Measurements from ENCODE around the gene FAM168B. TPM values are rescaled to one million over a fixed set of nuclear protein-coding genes. Genes with fewer than 3 reads are reported as not detected.

FAM168B gene, protein sequence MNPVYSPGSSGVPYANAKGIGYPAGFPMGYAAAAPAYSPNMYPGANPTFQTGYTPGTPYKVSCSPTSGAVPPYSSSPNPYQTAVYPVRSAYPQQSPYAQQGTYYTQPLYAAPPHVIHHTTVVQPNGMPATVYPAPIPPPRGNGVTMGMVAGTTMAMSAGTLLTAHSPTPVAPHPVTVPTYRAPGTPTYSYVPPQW
- polyA plus RNA-seq = 10 to 100 TPM; 25.5 to 78.7 (median 38.0) TPM
- long read RNA-seq, donor 1 = 0 reads
- long read RNA-seq, donor 2, partial matches to known transcripts = 5 of 8 reads
- long read RNA-seq, donor 2, other reads (novel, unspliced or antisense) = 0 of 8 reads
- long read RNA-seq, donor 3, partial matches to known transcripts = 14 of 18 reads
- long read RNA-seq, donor 3, other reads (novel, unspliced or antisense) = 0 of 18 reads
- long read RNA-seq, donor 4 = 0 reads
- long read RNA-seq, donor 5, transcript FAM168B-201 (7 exons, 944 nt) = major isoform, 6 of 6 reads
- long read RNA-seq, donor 5, partial matches to known transcripts = 0 of 6 reads
- long read RNA-seq, donor 5, other reads (novel, unspliced or antisense) = 0 of 6 reads
- long read RNA-seq, donor 6, transcript FAM168B-201 (7 exons, 944 nt) = major isoform, 5 of 11 reads
- long read RNA-seq, donor 6, partial matches to known transcripts = 6 of 11 reads
- long read RNA-seq, donor 6, other reads (novel, unspliced or antisense) = 0 of 11 reads
- long read RNA-seq, donor 7 = 0 reads
- long read RNA-seq, donor 8, partial matches to known transcripts = 0 of 1 reads
- long read RNA-seq, donor 8, other reads (novel, unspliced or antisense) = 0 of 1 reads
- long read RNA-seq, donor 9, full-length matches to known transcripts = 3 of 3 reads
- long read RNA-seq, donor 9, partial matches to known transcripts = 0 of 3 reads
- long read RNA-seq, donor 9, other reads (novel, unspliced or antisense) = 0 of 3 reads
- long read RNA-seq, donor 10, full-length matches to known transcripts = 12 of 27 reads
- long read RNA-seq, donor 10, partial matches to known transcripts = 15 of 27 reads
- long read RNA-seq, donor 10, other reads (novel, unspliced or antisense) = 0 of 27 reads

GRCh38 chr2:131093006-131093695 lies at the start of gene FAM168B:
FAM168B (minus strand) TSS chr2:131093460; CDS start chr2:131082646, 10,814 bp downstream.
- 0% methylated on average over 81 to 107 of the region's 107 CpGs for WGBS, 3 donors
- DNase-seq (peak; percentile 90 to 97), FAIRE-seq (no peak)
- H3K36me3 ChIP-seq (ENCODE audit: control insufficient read depth in 3 of 3, insufficient read depth in 2 of 3, low read depth in 1 of 3, low read length in 3 of 3) = peaks cover 0 to 24% (median 1%) of the 10 kb centered on the region in 3 donors
- no peaks in the 10 kb centered on the region for H3K27me3 ChIP-seq (ENCODE audit: control insufficient read depth in 3 of 3, insufficient read depth in 3 of 3, low read length in 3 of 3)
- peak within 1 kb of the TSS; percentile 69 to 97 (median 86) for H3K4me3 ChIP-seq (ENCODE audit: low read depth in 1 of 3, low read length in 3 of 3)
- H3K9me3 ChIP-seq (ENCODE audit: control insufficient read depth in 2 of 2, insufficient read depth in 1 of 2, low read depth in 1 of 2, low read length in 1 of 2) = no peaks in the 10 kb centered on the region
- H3K27ac ChIP-seq (ENCODE audit: low read depth in 1 of 3, low read length in 2 of 3) = peak within 1 kb of the TSS; percentile 97 to 99 (median 97)
- H3K4me1 ChIP-seq (ENCODE audit: control insufficient read depth in 3 of 3, insufficient read depth in 2 of 3, low read depth in 1 of 3, low read length in 2 of 3) = peaks cover 0 to 7% (median 3%) of the 10 kb centered on the region in 3 donors

DNA sequence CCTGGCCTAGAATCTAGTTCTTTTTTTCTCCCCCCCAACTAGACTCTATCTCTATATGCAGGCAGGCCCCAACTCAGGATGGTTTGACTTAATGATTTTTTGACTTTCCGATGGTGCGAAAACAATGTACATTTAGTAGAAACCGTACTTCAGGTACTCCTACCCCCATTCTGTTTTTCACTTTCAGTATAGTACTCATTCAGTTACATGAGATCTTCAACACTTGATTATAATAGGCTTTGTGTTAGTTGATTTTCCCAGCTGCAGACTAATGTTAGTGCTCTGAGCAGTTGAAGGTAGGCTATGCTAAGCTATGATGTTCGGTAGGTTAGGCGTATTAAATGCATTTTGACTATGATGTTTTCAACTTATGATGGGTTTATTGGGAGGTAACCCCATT lies 49.6 kb upstream of the FAM168B start:
- no peak overlapping the region for H3K4me3 ChIP-seq (ENCODE audit: low read depth in 1 of 3, low read length in 3 of 3)
- no peak overlapping the region for H3K27ac ChIP-seq (ENCODE audit: low read depth in 1 of 3, low read length in 2 of 3)
- WGBS, 3 donors = 93 to 97% (median 94%) methylated on average over 5 of the region's 5 CpGs
- H3K27me3 ChIP-seq (ENCODE audit: control insufficient read depth in 3 of 3, insufficient read depth in 3 of 3, low read length in 3 of 3) = no peaks in the 10 kb centered on the region
- FAIRE-seq = no peak
- no peak for DNase-seq
- H3K9me3 ChIP-seq (ENCODE audit: control insufficient read depth in 2 of 2, insufficient read depth in 1 of 2, low read depth in 1 of 2, low read length in 1 of 2) = no peaks in the 10 kb centered on the region
- H3K4me1 ChIP-seq (ENCODE audit: control insufficient read depth in 3 of 3, insufficient read depth in 2 of 3, low read depth in 1 of 3, low read length in 2 of 3) = no peaks in the 10 kb centered on the region
- H3K36me3 ChIP-seq (ENCODE audit: control insufficient read depth in 3 of 3, insufficient read depth in 2 of 3, low read depth in 1 of 3, low read length in 3 of 3) = peaks cover 10 to 53% (median 42%) of the 10 kb centered on the region in 3 donors

DNA sequence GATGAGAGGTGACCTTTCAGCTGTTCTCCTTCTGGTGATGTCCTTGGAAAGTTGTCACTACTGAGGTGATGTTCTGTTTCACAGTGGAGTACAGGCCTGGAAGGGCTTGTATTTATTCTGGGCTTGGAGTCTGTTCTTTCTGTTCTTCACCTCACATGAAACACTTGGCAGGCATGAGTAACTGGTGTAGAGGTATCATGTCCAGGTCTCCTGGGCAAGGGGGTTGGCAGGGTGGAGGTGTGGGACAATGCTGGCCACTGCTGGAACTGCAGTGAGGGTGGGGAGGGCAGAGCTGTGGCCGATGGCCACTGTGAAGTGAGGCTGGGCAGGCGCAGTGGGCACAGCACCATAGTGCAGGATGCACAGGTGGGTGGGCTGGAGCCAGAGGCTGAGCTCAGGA lies 47.3 kb upstream of the FAM168B start:
- Histone ChIP-seq H3K9me3 (ENCODE audit: control insufficient read depth in 2 of 2, insufficient read depth in 1 of 2, low read depth in 1 of 2, low read length in 1 of 2) (no peaks in the 10 kb centered on the region), H3K36me3 (ENCODE audit: control insufficient read depth in 3 of 3, insufficient read depth in 2 of 3, low read depth in 1 of 3, low read length in 3 of 3) (peaks cover 8 to 48% (median 31%) of the 10 kb centered on the region in 3 donors), H3K27ac (ENCODE audit: low read depth in 1 of 3, low read length in 2 of 3) (no peak overlapping the region), H3K4me1 (ENCODE audit: control insufficient read depth in 3 of 3, insufficient read depth in 2 of 3, low read depth in 1 of 3, low read length in 2 of 3) (no peaks in the 10 kb centered on the region), H3K4me3 (ENCODE audit: low read depth in 1 of 3, low read length in 3 of 3) (no peak overlapping the region), H3K27me3 (ENCODE audit: control insufficient read depth in 3 of 3, insufficient read depth in 3 of 3, low read length in 3 of 3) (no peaks in the 10 kb centered on the region)
- no peak for DNase-seq
- FAIRE-seq = no peak
- WGBS, 3 donors = 93 to 100% (median 99%) methylated on average over 2 of the region's 2 CpGs

DNA sequence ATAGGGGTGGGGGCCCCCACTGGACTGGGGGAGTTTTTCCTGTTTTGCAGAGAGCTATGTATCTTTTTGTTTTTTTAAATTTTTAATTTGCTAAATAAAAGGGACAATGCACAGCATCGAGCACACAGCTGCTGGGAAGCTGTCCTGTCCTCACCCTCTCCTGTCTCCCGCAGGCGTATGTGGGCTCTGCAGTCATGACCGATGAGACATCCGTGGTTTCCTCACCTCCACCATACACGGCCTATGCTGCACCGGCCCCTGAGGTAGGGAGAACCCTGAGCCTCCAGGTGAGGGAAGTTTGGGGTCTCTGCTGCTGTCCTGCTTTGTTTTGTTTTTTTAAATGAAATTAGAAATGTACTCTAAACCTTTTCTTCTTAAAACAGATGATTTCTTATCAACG lies 39.5 kb upstream of the FAM168B start:
- H3K36me3 ChIP-seq (ENCODE audit: control insufficient read depth in 3 of 3, insufficient read depth in 2 of 3, low read depth in 1 of 3, low read length in 3 of 3) = peaks cover 8 to 40% (median 18%) of the 10 kb centered on the region in 3 donors
- no peak for FAIRE-seq

GRCh38 chr2:131130298-131130596 lies 37.0 kb upstream of the FAM168B start:
- Histone ChIP-seq H3K9me3 (ENCODE audit: control insufficient read depth in 2 of 2, insufficient read depth in 1 of 2, low read depth in 1 of 2, low read length in 1 of 2) (peaks cover 0 to 2% of the 10 kb centered on the region in 2 donors), H3K27ac (ENCODE audit: low read depth in 1 of 3, low read length in 2 of 3) (no peak overlapping the region), H3K36me3 (ENCODE audit: control insufficient read depth in 3 of 3, insufficient read depth in 2 of 3, low read depth in 1 of 3, low read length in 3 of 3) (peaks cover 13 to 48% (median 27%) of the 10 kb centered on the region in 3 donors), H3K27me3 (ENCODE audit: control insufficient read depth in 3 of 3, insufficient read depth in 3 of 3, low read length in 3 of 3) (no peaks in the 10 kb centered on the region), H3K4me1 (ENCODE audit: control insufficient read depth in 3 of 3, insufficient read depth in 2 of 3, low read depth in 1 of 3, low read length in 2 of 3) (no peaks in the 10 kb centered on the region), H3K4me3 (ENCODE audit: low read depth in 1 of 3, low read length in 3 of 3) (no peak overlapping the region)
- DNase-seq (no peak), FAIRE-seq (no peak)
- 97 to 100% (median 98%) methylated on average over 2 of the region's 2 CpGs for WGBS, 3 donors

More for the DNA sequence above, 39.5 kb upstream of the FAM168B start:
- 80 to 89% (median 86%) methylated on average over 8 of the region's 8 CpGs for WGBS, 3 donors
- DNase-seq = no peak
- peaks cover 0 to 2% of the 10 kb centered on the region in 2 donors for H3K9me3 ChIP-seq (ENCODE audit: control insufficient read depth in 2 of 2, insufficient read depth in 1 of 2, low read depth in 1 of 2, low read length in 1 of 2)
- H3K4me1 ChIP-seq (ENCODE audit: control insufficient read depth in 3 of 3, insufficient read depth in 2 of 3, low read depth in 1 of 3, low read length in 2 of 3) = no peaks in the 10 kb centered on the region
- no peak overlapping the region for H3K27ac ChIP-seq (ENCODE audit: low read depth in 1 of 3, low read length in 2 of 3)
- no peaks in the 10 kb centered on the region for H3K27me3 ChIP-seq (ENCODE audit: control insufficient read depth in 3 of 3, insufficient read depth in 3 of 3, low read length in 3 of 3)
- no peak overlapping the region for H3K4me3 ChIP-seq (ENCODE audit: low read depth in 1 of 3, low read length in 3 of 3)

- Histone ChIP-seq H3K4me3 (ENCODE audit: low read depth in 1 of 3, low read length in 3 of 3) (no peak overlapping the region), H3K27me3 (ENCODE audit: control insufficient read depth in 3 of 3, insufficient read depth in 3 of 3, low read length in 3 of 3) (no peaks in the 10 kb centered on the region), H3K9me3 (ENCODE audit: control insufficient read depth in 2 of 2, insufficient read depth in 1 of 2, low read depth in 1 of 2, low read length in 1 of 2) (peaks cover 0 to 2% of the 10 kb centered on the region in 2 donors), H3K27ac (ENCODE audit: low read depth in 1 of 3, low read length in 2 of 3) (no peak overlapping the region), H3K4me1 (ENCODE audit: control insufficient read depth in 3 of 3, insufficient read depth in 2 of 3, low read depth in 1 of 3, low read length in 2 of 3) (no peaks in the 10 kb centered on the region), H3K36me3 (ENCODE audit: control insufficient read depth in 3 of 3, insufficient read depth in 2 of 3, low read depth in 1 of 3, low read length in 3 of 3) (peaks cover 13 to 57% (median 24%) of the 10 kb centered on the region in 3 donors)
- FAIRE-seq (no peak), DNase-seq (no peak)
- 90 to 97% (median 95%) methylated on average over 3 of the region's 3 CpGs for WGBS, 3 donors
Observed at GRCh38 chr2:131127981-131128380, 34.7 kb upstream of the FAM168B start.

- Histone ChIP-seq H3K4me1 (ENCODE audit: control insufficient read depth in 3 of 3, insufficient read depth in 2 of 3, low read depth in 1 of 3, low read length in 2 of 3) (no peaks in the 10 kb centered on the region), H3K4me3 (ENCODE audit: low read depth in 1 of 3, low read length in 3 of 3) (no peak overlapping the region), H3K36me3 (ENCODE audit: control insufficient read depth in 3 of 3, insufficient read depth in 2 of 3, low read depth in 1 of 3, low read length in 3 of 3) (peaks cover 13 to 51% (median 17%) of the 10 kb centered on the region in 3 donors), H3K27ac (ENCODE audit: low read depth in 1 of 3, low read length in 2 of 3) (no peak overlapping the region), H3K27me3 (ENCODE audit: control insufficient read depth in 3 of 3, insufficient read depth in 3 of 3, low read length in 3 of 3) (no peaks in the 10 kb centered on the region), H3K9me3 (ENCODE audit: control insufficient read depth in 2 of 2, insufficient read depth in 1 of 2, low read depth in 1 of 2, low read length in 1 of 2) (peaks cover 0 to 2% of the 10 kb centered on the region in 2 donors)
- WGBS, 3 donors = 96 to 100% (median 98%) methylated on average over 3 of the region's 3 CpGs
- FAIRE-seq (no peak), DNase-seq (no peak)
Observed at GRCh38 chr2:131127076-131127475, 33.8 kb upstream of the FAM168B start.

- WGBS, 3 donors = 84 to 94% (median 91%) methylated on average over 5 of the region's 5 CpGs
- Histone ChIP-seq H3K4me3 (ENCODE audit: low read depth in 1 of 3, low read length in 3 of 3) (no peak overlapping the region), H3K9me3 (ENCODE audit: control insufficient read depth in 2 of 2, insufficient read depth in 1 of 2, low read depth in 1 of 2, low read length in 1 of 2) (peaks cover 0 to 2% of the 10 kb centered on the region in 2 donors), H3K4me1 (ENCODE audit: control insufficient read depth in 3 of 3, insufficient read depth in 2 of 3, low read depth in 1 of 3, low read length in 2 of 3) (no peaks in the 10 kb centered on the region), H3K27ac (ENCODE audit: low read depth in 1 of 3, low read length in 2 of 3) (no peak overlapping the region), H3K27me3 (ENCODE audit: control insufficient read depth in 3 of 3, insufficient read depth in 3 of 3, low read length in 3 of 3) (no peaks in the 10 kb centered on the region), H3K36me3 (ENCODE audit: control insufficient read depth in 3 of 3, insufficient read depth in 2 of 3, low read depth in 1 of 3, low read length in 3 of 3) (peaks cover 12 to 52% (median 17%) of the 10 kb centered on the region in 3 donors)
- FAIRE-seq (no peak), DNase-seq (no peak)
Observed at GRCh38 chr2:131126436-131126835, 33.2 kb upstream of the FAM168B start.
